ENCODE measurements around the gene OSER1. TPM values are rescaled to one million over a fixed set of nuclear protein-coding genes. Genes with fewer than 3 reads are reported as not detected.

OSER1 gene
- 36.4 and 38.1 TPM in 2 replicates for total RNA-seq

- Histone ChIP-seq H3K27me3 (ENCODE audit: control insufficient read depth, insufficient read depth, low read length) (no peaks in the 10 kb centered on the region), H3K4me3 (ENCODE audit: low read depth, low read length) (peak within 1 kb of the TSS; percentile 84), H3K36me3 (ENCODE audit: control insufficient read depth, insufficient read depth, low read length) (no peaks in the 10 kb centered on the region)
- peak; percentile 85 for DNase-seq (ENCODE audit: low read depth)
- no peak for TF ChIP-seq CTCF (IDR thresholded peaks at IDR 0.05; ENCODE audit: insufficient read depth, low read length, poor library complexity, severe bottlenecking)
Observed at GRCh38 chr20:44210406-44211176, at the start of gene OSER1. Gene OSER1, minus strand, starts transcription at chr20:44210771. Its CDS starts 3,814 bp downstream, at chr20:44206957.

GRCh38 chr20:44258226-44258890 is 47.8 kb upstream of the OSER1 start:
- no peak overlapping the region for H3K4me3 ChIP-seq (ENCODE audit: low read depth, low read length)
- TF ChIP-seq CTCF (IDR thresholded peaks at IDR 0.05; ENCODE audit: insufficient read depth, low read length, poor library complexity, severe bottlenecking): no peak
- no peak for DNase-seq (ENCODE audit: low read depth)
- H3K27me3 ChIP-seq (ENCODE audit: control insufficient read depth, insufficient read depth, low read length): no peaks in the 10 kb centered on the region
- no peaks in the 10 kb centered on the region for H3K36me3 ChIP-seq (ENCODE audit: control insufficient read depth, insufficient read depth, low read length)

- Histone ChIP-seq H3K27me3 (ENCODE audit: control insufficient read depth, insufficient read depth, low read length) (no peaks in the 10 kb centered on the region), H3K36me3 (ENCODE audit: control insufficient read depth, insufficient read depth, low read length) (no peaks in the 10 kb centered on the region), H3K4me3 (ENCODE audit: low read depth, low read length) (no peak overlapping the region)
- TF ChIP-seq CTCF (IDR thresholded peaks at IDR 0.05; ENCODE audit: insufficient read depth, low read length, poor library complexity, severe bottlenecking): no peak
- DNase-seq (ENCODE audit: low read depth): no peak
Observed at GRCh38 chr20:44256961-44257360, 46.4 kb upstream of the OSER1 start.

GRCh38 chr20:44255942-44256341 is 45.4 kb upstream of the OSER1 start:
- DNase-seq (ENCODE audit: low read depth): no peak
- TF ChIP-seq CTCF (IDR thresholded peaks at IDR 0.05; ENCODE audit: insufficient read depth, low read length, poor library complexity, severe bottlenecking): no peak
- no peaks in the 10 kb centered on the region for H3K36me3 ChIP-seq (ENCODE audit: control insufficient read depth, insufficient read depth, low read length)
- H3K4me3 ChIP-seq (ENCODE audit: low read depth, low read length): no peak overlapping the region
- H3K27me3 ChIP-seq (ENCODE audit: control insufficient read depth, insufficient read depth, low read length): no peaks in the 10 kb centered on the region

GRCh38 chr20:44254073-44254472 is 43.5 kb upstream of the OSER1 start:
- no peak for TF ChIP-seq CTCF (IDR thresholded peaks at IDR 0.05; ENCODE audit: insufficient read depth, low read length, poor library complexity, severe bottlenecking)
- H3K27me3 ChIP-seq (ENCODE audit: control insufficient read depth, insufficient read depth, low read length): no peaks in the 10 kb centered on the region
- no peak overlapping the region for H3K4me3 ChIP-seq (ENCODE audit: low read depth, low read length)
- H3K36me3 ChIP-seq (ENCODE audit: control insufficient read depth, insufficient read depth, low read length): no peaks in the 10 kb centered on the region
- no peak for DNase-seq (ENCODE audit: low read depth)

Data from kidney epithelial cell (primary cell).